HCT116 (cell line): ENCODE measurements around the gene MAP3K20. TPM values are rescaled to one million over a fixed set of nuclear protein-coding genes. Genes with fewer than 3 reads are reported as not detected.

ENCODE experiments used
- ATAC-seq: fragments of 200-7000 bp; cut with Tn5 transposase; 2 replicates; pipeline ENCODE4 v1.9.1; 2020; ENCODE audit warnings: mild to moderate bottlenecking, moderate library complexity
- BruUV-seq: library from RNA; stranded (reverse); fragments of 400-500 nt; replicated peaks from 2 replicates; lab custom pipeline; 2021; lab: Mats Ljungman, UMichigan
- CTCF ChIA-PET: fragments of 300-600 bp; sonication (Branson Sonifier 250); formaldehyde crosslinking; loops from one replicate; lab custom pipeline; 2021; ENCODE audit warnings: antibody characterized with exemption; lab: Charles Lee
- POLR2A ChIA-PET: fragments of 300-600, 350-600 bp; sonication (Branson Sonifier 250); formaldehyde crosslinking; loops from one replicate; lab custom pipeline; 2021; ENCODE audit warnings: antibody characterized with exemption; lab: Charles Lee
- RAD21 ChIA-PET, 2 experiments: fragments of 300-600 bp; sonication (Branson Sonifier 250); formaldehyde crosslinking; loops; one replicate each; lab custom pipeline; 2023; ENCODE audit warnings: low total read pairs in 2 of 2; ENCODE audit not compliant: uncharacterized antibody in 2 of 2, unreplicated experiment in 2 of 2, low non-redundant PET in 1 of 2; lab: Charles Lee
- DNase-seq: peaks from one replicate; pipeline ENCODE4 v3.0.0-alpha.2; 2010; ENCODE audit warnings: low read depth, low spot score
- H2AFZ ChIP-seq: fragments of 200-600 bp; shearing (Covaris generic), sonication (generic); 2 replicates; pipeline ENCODE4 v1.6.1; 2017; ENCODE audit warnings: low read depth, mixed run types, mixed read lengths, antibody characterized with exemption, low read length; ENCODE audit not compliant: poor library complexity, severe bottlenecking
- H3K27ac ChIP-seq: 2 replicates; pipeline ENCODE4 v1.5.1; 2012; ENCODE audit warnings: low read depth, low read length
- H3K27me3 ChIP-seq: fragments of 200-600 bp; sonication (generic); 2 replicates; pipeline ENCODE4 v1.6.1; 2016; ENCODE audit warnings: mixed run types, low read length, mixed read lengths; ENCODE audit not compliant: insufficient read depth
- H3K36me3 ChIP-seq, 2 experiments: fragments of 200-500 bp in 1 of 2; fragments of 200-600 bp in 1 of 2; sonication (Bioruptor generic) in 1 of 2; sonication (generic) in 1 of 2; 2 replicates each; pipeline versions ENCODE4 v1.5.1 to v1.6.1; 2014 to 2016; ENCODE audit warnings: low read length in 2 of 2, inconsistent platforms in 1 of 2, mixed read lengths in 1 of 2, mixed run types in 1 of 2; ENCODE audit not compliant: insufficient read depth in 2 of 2, control insufficient read depth in 1 of 2
- H3K4me1 ChIP-seq, 2 experiments: fragments of 200-600 bp in 1 of 2; sonication (generic) in 1 of 2; 2 replicates each; pipeline versions ENCODE4 v1.5.1 to v1.6.1; 2012 to 2017; ENCODE audit warnings: low read length in 2 of 2, inconsistent platforms in 1 of 2, mild to moderate bottlenecking in 1 of 2, mixed read lengths in 1 of 2, mixed run types in 1 of 2, moderate library complexity in 1 of 2; ENCODE audit not compliant: insufficient read depth in 2 of 2, control insufficient read depth in 1 of 2
- H3K4me2 ChIP-seq: fragments of 200-600 bp; sonication (generic); 2 replicates; pipeline ENCODE4 v1.6.1; 2017; ENCODE audit warnings: mixed run types, low read length, mixed read lengths
- H3K4me3 ChIP-seq, 2 experiments: fragments of 200-600 bp in 1 of 2; sonication (generic) in 1 of 2; replicated peaks in 1 of 2; 2 replicates each; pipeline ENCODE4 v1.5.1; 2011 to 2016; ENCODE audit warnings: low read length in 2 of 2, control low read depth in 1 of 2, low read depth in 1 of 2, mild to moderate bottlenecking in 1 of 2, mixed read lengths in 1 of 2, mixed run types in 1 of 2
- H3K79me2 ChIP-seq: fragments of 200-600 bp; sonication (generic); 2 replicates; pipeline ENCODE4 v1.6.1; 2017; ENCODE audit warnings: mild to moderate bottlenecking, mixed run types, low read length, moderate library complexity, mixed read lengths; ENCODE audit not compliant: insufficient read depth
- H3K9ac ChIP-seq: fragments of 200-600 bp; sonication (generic); 2 replicates; pipeline ENCODE4 v1.6.1; 2016; ENCODE audit warnings: low read length, mixed read lengths
- H3K9me2 ChIP-seq: fragments of 200-600 bp; sonication (generic), shearing (Covaris generic); 2 replicates; pipeline ENCODE4 v1.6.1; 2017; ENCODE audit warnings: mixed run types, mild to moderate bottlenecking, moderate library complexity; ENCODE audit not compliant: insufficient read depth
- H3K9me3 ChIP-seq, 2 experiments: fragments of 200-500 bp in 1 of 2; fragments of 200-600 bp in 1 of 2; sonication (Bioruptor generic) in 1 of 2; sonication (generic) in 1 of 2; 2 replicates each; pipeline ENCODE4 v1.6.1; 2014 to 2017; ENCODE audit warnings: low read length in 2 of 2, mixed read lengths in 2 of 2, inconsistent platforms in 1 of 2, low read depth in 1 of 2, mild to moderate bottlenecking in 1 of 2, mixed run types in 1 of 2, moderate library complexity in 1 of 2; ENCODE audit not compliant: control insufficient read depth in 1 of 2, insufficient read depth in 1 of 2
- H4K20me1 ChIP-seq: fragments of 200-600 bp; sonication (generic), shearing (Covaris generic); 2 replicates; pipeline ENCODE4 v1.6.1; 2017; ENCODE audit warnings: mixed run types, mild to moderate bottlenecking, moderate library complexity; ENCODE audit not compliant: insufficient read depth
- EGR1 ChIP-seq: IDR thresholded peaks from 2 replicates; pipeline ENCODE4 v1.6.1; 2012; ENCODE audit warnings: low read depth
- EZH2 ChIP-seq: fragments of 200-600 bp; sonication (generic); IDR thresholded peaks from 2 replicates; pipeline ENCODE4 v1.6.1; 2017; ENCODE audit warnings: antibody characterized with exemption, mixed run types
- FOSL1 ChIP-seq: IDR thresholded peaks from 2 replicates; pipeline ENCODE4 v1.6.1; 2012; ENCODE audit warnings: low read depth
- POLR2A ChIP-seq: IDR thresholded peaks from 2 replicates; pipeline ENCODE4 v1.7.0; 2011; ENCODE audit warnings: borderline replicate concordance; ENCODE audit not compliant: insufficient read depth, insufficient read length; ENCODE audit errors: extremely low read depth
- POLR2AphosphoS5 ChIP-seq: IDR thresholded peaks from 2 replicates; pipeline ENCODE4 v1.6.1; 2011; ENCODE audit warnings: mild to moderate bottlenecking, low read depth, low read length, moderate library complexity
- RAD21 ChIP-seq: IDR thresholded peaks from 2 replicates; pipeline ENCODE4 v1.6.1; 2012; ENCODE audit warnings: low read depth, mild to moderate bottlenecking
- SIN3A ChIP-seq: IDR thresholded peaks from 2 replicates; pipeline ENCODE4 v1.6.1; 2012; ENCODE audit warnings: low read depth
- TCF7L2 ChIP-seq: IDR thresholded peaks from 2 replicates; pipeline ENCODE4 v1.7.0; 2011; ENCODE audit warnings: borderline replicate concordance, inconsistent platforms; ENCODE audit not compliant: insufficient read depth, insufficient read length; ENCODE audit errors: extremely low read depth
- ZNF274 ChIP-seq: fragments of 200-500 bp; sonication (Bioruptor generic); IDR thresholded peaks from 2 replicates; pipeline ENCODE4 v1.6.1; 2014; ENCODE audit warnings: mild to moderate bottlenecking, low read depth, low read length, inconsistent platforms
- intact Hi-C: fragments of 100-400 bp; cut with micrococcal nuclease; formaldehyde crosslinking; loops from 2 replicates; pipeline ENCODE4 v1.10.0; 2022
- total RNA-seq: library from RNA; stranded (reverse); gene quantifications from one replicate; pipeline ENCODE4 v1.2.1, GENCODE V29; 2021; ENCODE audit not compliant: unreplicated experiment
- TF ChIP-seq, protein P1 (sequence below): IDR thresholded peaks from 2 replicates; pipeline ENCODE4 v1.6.1; 2012; ENCODE audit warnings: low read depth
- TF ChIP-seq, protein P2 (sequence below): IDR thresholded peaks from 2 replicates; pipeline ENCODE4 v1.6.1; 2012
- TF ChIP-seq, protein P3 (sequence below), 3 experiments: fragments of 200-600 bp in 1 of 3; sonication (generic) in 1 of 3; IDR thresholded peaks in 2 of 3; conservative IDR thresholded peaks in 1 of 3; 2 replicates each; pipeline ENCODE4 v1.5.1; 2012 to 2017; ENCODE audit warnings: low read depth in 2 of 3, low read length in 2 of 3, antibody characterized with exemption in 1 of 3, borderline replicate concordance in 1 of 3, control low read depth in 1 of 3, mild to moderate bottlenecking in 1 of 3, mixed read lengths in 1 of 3, mixed run types in 1 of 3, moderate library complexity in 1 of 3; ENCODE audit not compliant: insufficient read depth in 1 of 3
- TF ChIP-seq, protein P4 (sequence below): IDR thresholded peaks from 2 replicates; pipeline ENCODE4 v1.6.1; 2011; ENCODE audit warnings: mild to moderate bottlenecking, low read length, moderate library complexity; ENCODE audit not compliant: insufficient replicate concordance; ENCODE audit errors: extremely low read depth

MAP3K20 gene
- total RNA-seq, 1 experiment from 2014 or later: 40.0 TPM

DNA sequence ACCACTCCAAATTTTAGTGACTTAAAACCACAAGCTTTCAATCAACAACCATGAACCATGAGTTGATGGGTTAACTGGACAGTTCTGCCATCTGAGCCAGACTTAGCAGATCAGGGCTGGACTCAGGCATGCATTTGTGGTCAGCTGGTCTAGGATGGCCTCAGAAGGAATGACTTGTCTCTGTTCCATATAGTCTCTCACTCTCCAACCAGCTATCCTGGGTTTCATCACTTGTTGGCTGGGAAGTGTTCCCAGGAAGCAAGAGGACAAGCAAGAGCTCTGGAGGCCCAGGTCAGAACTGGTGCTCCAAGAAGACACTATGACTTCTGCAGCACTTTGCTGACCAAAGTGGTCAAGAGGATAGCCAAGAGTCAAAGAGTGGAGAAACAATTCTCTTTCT lies 17.5 kb upstream of the MAP3K20 start (continued):
- TF ChIP-seq, protein P1, sequence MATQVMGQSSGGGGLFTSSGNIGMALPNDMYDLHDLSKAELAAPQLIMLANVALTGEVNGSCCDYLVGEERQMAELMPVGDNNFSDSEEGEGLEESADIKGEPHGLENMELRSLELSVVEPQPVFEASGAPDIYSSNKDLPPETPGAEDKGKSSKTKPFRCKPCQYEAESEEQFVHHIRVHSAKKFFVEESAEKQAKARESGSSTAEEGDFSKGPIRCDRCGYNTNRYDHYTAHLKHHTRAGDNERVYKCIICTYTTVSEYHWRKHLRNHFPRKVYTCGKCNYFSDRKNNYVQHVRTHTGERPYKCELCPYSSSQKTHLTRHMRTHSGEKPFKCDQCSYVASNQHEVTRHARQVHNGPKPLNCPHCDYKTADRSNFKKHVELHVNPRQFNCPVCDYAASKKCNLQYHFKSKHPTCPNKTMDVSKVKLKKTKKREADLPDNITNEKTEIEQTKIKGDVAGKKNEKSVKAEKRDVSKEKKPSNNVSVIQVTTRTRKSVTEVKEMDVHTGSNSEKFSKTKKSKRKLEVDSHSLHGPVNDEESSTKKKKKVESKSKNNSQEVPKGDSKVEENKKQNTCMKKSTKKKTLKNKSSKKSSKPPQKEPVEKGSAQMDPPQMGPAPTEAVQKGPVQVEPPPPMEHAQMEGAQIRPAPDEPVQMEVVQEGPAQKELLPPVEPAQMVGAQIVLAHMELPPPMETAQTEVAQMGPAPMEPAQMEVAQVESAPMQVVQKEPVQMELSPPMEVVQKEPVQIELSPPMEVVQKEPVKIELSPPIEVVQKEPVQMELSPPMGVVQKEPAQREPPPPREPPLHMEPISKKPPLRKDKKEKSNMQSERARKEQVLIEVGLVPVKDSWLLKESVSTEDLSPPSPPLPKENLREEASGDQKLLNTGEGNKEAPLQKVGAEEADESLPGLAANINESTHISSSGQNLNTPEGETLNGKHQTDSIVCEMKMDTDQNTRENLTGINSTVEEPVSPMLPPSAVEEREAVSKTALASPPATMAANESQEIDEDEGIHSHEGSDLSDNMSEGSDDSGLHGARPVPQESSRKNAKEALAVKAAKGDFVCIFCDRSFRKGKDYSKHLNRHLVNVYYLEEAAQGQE: no peak
- TF ChIP-seq POLR2AphosphoS5 (no peak), RAD21 (no peak), EGR1 (no peak)
- TF ChIP-seq, protein P2, sequence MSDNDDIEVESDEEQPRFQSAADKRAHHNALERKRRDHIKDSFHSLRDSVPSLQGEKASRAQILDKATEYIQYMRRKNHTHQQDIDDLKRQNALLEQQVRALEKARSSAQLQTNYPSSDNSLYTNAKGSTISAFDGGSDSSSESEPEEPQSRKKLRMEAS: no peak
- TF ChIP-seq, protein P3, sequence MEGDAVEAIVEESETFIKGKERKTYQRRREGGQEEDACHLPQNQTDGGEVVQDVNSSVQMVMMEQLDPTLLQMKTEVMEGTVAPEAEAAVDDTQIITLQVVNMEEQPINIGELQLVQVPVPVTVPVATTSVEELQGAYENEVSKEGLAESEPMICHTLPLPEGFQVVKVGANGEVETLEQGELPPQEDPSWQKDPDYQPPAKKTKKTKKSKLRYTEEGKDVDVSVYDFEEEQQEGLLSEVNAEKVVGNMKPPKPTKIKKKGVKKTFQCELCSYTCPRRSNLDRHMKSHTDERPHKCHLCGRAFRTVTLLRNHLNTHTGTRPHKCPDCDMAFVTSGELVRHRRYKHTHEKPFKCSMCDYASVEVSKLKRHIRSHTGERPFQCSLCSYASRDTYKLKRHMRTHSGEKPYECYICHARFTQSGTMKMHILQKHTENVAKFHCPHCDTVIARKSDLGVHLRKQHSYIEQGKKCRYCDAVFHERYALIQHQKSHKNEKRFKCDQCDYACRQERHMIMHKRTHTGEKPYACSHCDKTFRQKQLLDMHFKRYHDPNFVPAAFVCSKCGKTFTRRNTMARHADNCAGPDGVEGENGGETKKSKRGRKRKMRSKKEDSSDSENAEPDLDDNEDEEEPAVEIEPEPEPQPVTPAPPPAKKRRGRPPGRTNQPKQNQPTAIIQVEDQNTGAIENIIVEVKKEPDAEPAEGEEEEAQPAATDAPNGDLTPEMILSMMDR (IDR thresholded peaks at IDR 0.05 in 2 of 3, conservative IDR thresholded peaks at IDR 0.05 in 1 of 3; ENCODE audit: borderline replicate concordance in 1 of 3, insufficient read depth in 1 of 3, low read depth in 2 of 3, low read length in 2 of 3): no peak

DNA sequence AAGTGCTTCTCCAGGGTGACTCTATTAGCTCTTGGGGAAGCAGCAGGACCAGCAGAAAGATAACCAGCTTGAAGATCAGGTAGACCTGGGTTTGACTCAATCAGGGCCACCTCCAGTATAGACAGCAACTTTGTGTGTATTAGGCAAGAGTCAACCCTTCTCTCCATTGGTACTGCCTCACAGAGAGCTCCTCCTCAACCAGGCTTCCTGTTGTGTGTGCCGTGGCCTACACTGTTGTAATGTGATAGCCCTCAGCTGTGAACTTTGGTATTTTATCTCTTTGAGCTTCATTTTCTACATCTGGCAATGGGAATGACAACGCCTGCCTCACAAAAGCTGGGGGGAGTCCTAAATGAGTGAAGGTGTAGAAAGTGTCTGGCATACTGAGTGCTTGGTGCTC lies 17.0 kb upstream of the MAP3K20 start:
- ChIA-PET CTCF (no interaction called here), POLR2A (no interaction called here), RAD21 (no interaction called here)
- Histone ChIP-seq H4K20me1 (no peaks in the 10 kb centered on the region), H3K4me2 (no peak overlapping the region), H3K79me2 (no peaks in the 10 kb centered on the region), H3K36me3 (no peaks in the 10 kb centered on the region), H3K4me3 (no peak overlapping the region), H3K9me2 (no peaks in the 10 kb centered on the region), H3K9ac (no peak overlapping the region), H3K27me3 (no peaks in the 10 kb centered on the region), H3K9me3 (no peaks in the 10 kb centered on the region), H3K27ac (no peak overlapping the region), H2AFZ (no peak overlapping the region), H3K4me1 (no peaks in the 10 kb centered on the region)
- intact Hi-C loops: no loop called here
- no TSS peak for BruUV-seq
- ATAC-seq: no peak
- no peak for DNase-seq
- TF ChIP-seq ZNF274: no peak
- no peak for TF ChIP-seq FOSL1
- TF ChIP-seq, protein P1: no peak
- TF ChIP-seq TCF7L2: no peak
- TF ChIP-seq RAD21: no peak
- no peak for TF ChIP-seq POLR2A
- TF ChIP-seq, protein P4, sequence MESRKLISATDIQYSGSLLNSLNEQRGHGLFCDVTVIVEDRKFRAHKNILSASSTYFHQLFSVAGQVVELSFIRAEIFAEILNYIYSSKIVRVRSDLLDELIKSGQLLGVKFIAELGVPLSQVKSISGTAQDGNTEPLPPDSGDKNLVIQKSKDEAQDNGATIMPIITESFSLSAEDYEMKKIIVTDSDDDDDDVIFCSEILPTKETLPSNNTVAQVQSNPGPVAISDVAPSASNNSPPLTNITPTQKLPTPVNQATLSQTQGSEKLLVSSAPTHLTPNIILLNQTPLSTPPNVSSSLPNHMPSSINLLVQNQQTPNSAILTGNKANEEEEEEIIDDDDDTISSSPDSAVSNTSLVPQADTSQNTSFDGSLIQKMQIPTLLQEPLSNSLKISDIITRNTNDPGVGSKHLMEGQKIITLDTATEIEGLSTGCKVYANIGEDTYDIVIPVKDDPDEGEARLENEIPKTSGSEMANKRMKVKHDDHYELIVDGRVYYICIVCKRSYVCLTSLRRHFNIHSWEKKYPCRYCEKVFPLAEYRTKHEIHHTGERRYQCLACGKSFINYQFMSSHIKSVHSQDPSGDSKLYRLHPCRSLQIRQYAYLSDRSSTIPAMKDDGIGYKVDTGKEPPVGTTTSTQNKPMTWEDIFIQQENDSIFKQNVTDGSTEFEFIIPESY: no peak
- TF ChIP-seq EZH2: no peak
- TF ChIP-seq SIN3A: no peak
- TF ChIP-seq EGR1: no peak
